Neural progenitor cell (in vitro differentiated cells): ENCODE data around the gene RGMB. TPM values are rescaled to one million over a fixed set of nuclear protein-coding genes. Genes with fewer than 3 reads are reported as not detected.
A peak's percentile ranks its signal among the peaks of the same experiment; 100 is the strongest.

ENCODE experiments used
- DNase-seq: peaks from one replicate; pipeline ENCODE4 v3.0.0-alpha.2; 2016; ENCODE audit warnings: low spot score
- H2AFZ ChIP-seq: fragments of 200-600 bp; sonication (generic); replicated peaks from 2 replicates; pipeline ENCODE4 v1.6.1; 2016; ENCODE audit warnings: antibody characterized with exemption
- H3F3A ChIP-seq: fragments of 200-600 bp; sonication (generic); 2 replicates; pipeline ENCODE4 v1.6.1; 2016; ENCODE audit warnings: antibody characterized with exemption, low read depth
- H3K27ac ChIP-seq: fragments of 200-600 bp; sonication (generic); 2 replicates; pipeline ENCODE4 v1.5.1; 2016; ENCODE audit warnings: mild to moderate bottlenecking
- H3K27me3 ChIP-seq: fragments of 200-600 bp; sonication (generic); 2 replicates; pipeline ENCODE4 v1.6.1; 2016; ENCODE audit warnings: mild to moderate bottlenecking, moderate library complexity
- H3K36me3 ChIP-seq: fragments of 200-600 bp; sonication (generic); 2 replicates; pipeline ENCODE4 v1.5.1; 2016
- H3K4me1 ChIP-seq: fragments of 200-600 bp; sonication (generic); 2 replicates; pipeline ENCODE4 v1.6.1; 2016; ENCODE audit warnings: mixed run types
- H3K4me2 ChIP-seq: fragments of 200-600 bp; sonication (generic); 2 replicates; pipeline ENCODE4 v1.6.1; 2016
- H3K4me3 ChIP-seq: fragments of 200-600 bp; sonication (generic); 2 replicates; pipeline ENCODE4 v1.5.1; 2016
- H3K79me2 ChIP-seq: fragments of 200-600 bp; sonication (generic); 2 replicates; pipeline ENCODE4 v1.6.1; 2016; ENCODE audit warnings: low read depth
- H3K9ac ChIP-seq: fragments of 200-600 bp; sonication (generic); 2 replicates; pipeline ENCODE4 v1.6.1; 2016
- H3K9me3 ChIP-seq: fragments of 200-600 bp; sonication (generic); 2 replicates; pipeline ENCODE4 v1.5.1; 2016; ENCODE audit warnings: low read depth
- H4K20me1 ChIP-seq: fragments of 200-600 bp; sonication (generic); 2 replicates; pipeline ENCODE4 v1.6.1; 2016; ENCODE audit warnings: low read depth
- H3K27ac Mint-ChIP-seq: 3 replicates; pipeline ENCODE4 v1.8.0; 2021; ENCODE audit warnings: mixed read lengths
- H3K27me3 Mint-ChIP-seq: 2 replicates; pipeline ENCODE4 v1.8.0; 2022; ENCODE audit warnings: low read depth, mild to moderate bottlenecking, inconsistent platforms, moderate library complexity, mixed read lengths; ENCODE audit not compliant: insufficient read depth
- H3K36me3 Mint-ChIP-seq: 3 replicates; pipeline ENCODE4 v1.8.0; 2021; ENCODE audit warnings: mixed read lengths
- H3K4me1 Mint-ChIP-seq: 3 replicates; pipeline ENCODE4 v1.8.0; 2021; ENCODE audit warnings: mixed read lengths
- H3K4me3 Mint-ChIP-seq: 3 replicates; pipeline ENCODE4 v1.8.0; 2021; ENCODE audit warnings: mild to moderate bottlenecking, moderate library complexity, mixed read lengths
- H3K9me3 Mint-ChIP-seq: 3 replicates; pipeline ENCODE4 v1.8.0; 2020; ENCODE audit warnings: mixed read lengths
- EZH2 ChIP-seq: fragments of 200-600 bp; sonication (generic); IDR thresholded peaks from 2 replicates; pipeline ENCODE4 v1.6.1; 2017; ENCODE audit warnings: antibody characterized with exemption, mild to moderate bottlenecking, moderate library complexity
- EZH2phosphoT487 ChIP-seq: fragments of 200-600 bp; sonication (generic); IDR thresholded peaks from 2 replicates; pipeline ENCODE4 v1.6.1; 2017; ENCODE audit warnings: antibody characterized with exemption
- total RNA-seq: library from RNA; depleted of rRNA; stranded (reverse); fragments of >200 nt; gene quantifications from 2 replicates; pipeline ENCODE4 v1.2.3, GENCODE V29; 2015; ENCODE audit warnings: low replicate concordance
- TF ChIP-seq, protein P1 (sequence below): fragments of 200-600 bp; sonication (generic); IDR thresholded peaks from 2 replicates; pipeline ENCODE4 v1.5.1; 2017; ENCODE audit warnings: antibody characterized with exemption, mild to moderate bottlenecking

RGMB gene
- total RNA-seq, 1 donor from 2014 or later, result 27.4 TPM

DNA sequence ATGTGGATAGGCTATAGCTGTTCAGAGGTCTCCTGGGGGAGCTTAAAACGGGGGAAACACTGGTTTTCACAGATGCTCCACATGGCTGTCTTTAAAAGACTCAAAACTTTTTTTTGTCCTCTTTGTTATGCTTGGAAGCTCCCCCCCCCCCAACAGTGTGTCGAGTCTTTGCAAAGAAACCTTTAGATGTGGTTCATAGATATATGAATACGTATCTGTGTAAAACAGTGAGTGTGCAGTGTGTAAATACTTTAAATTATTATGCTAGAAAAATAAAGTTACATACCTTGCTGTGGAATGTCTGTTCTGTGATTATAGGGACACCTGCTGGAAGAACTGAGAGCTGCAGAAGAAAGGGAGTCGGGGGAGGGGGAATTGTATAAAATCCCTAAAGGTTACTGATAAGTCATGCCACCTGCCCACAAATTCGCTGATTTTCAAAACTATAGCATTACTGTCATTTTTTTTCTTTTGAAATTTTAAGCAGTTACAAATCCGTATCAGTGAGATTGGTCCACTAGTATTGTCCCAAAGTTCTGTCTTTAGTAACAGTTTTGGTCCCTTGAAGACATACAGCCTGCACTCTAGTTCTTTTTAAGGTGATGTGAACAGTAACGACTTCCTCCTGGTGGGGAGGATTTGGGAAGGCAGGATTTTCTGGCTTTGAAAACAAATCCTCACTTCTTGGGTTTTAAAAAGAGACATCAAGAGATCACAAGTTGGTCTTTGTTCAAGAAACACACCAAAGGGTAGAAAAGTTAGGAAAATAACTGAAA lies 22.9 kb downstream of the RGMB start:
- peaks cover 17% of the 10 kb centered on the region for H3K4me1 Mint-ChIP-seq
- Histone ChIP-seq H3K27me3 (no peaks in the 10 kb centered on the region), H3K36me3 (peaks cover 6% of the 10 kb centered on the region), H3K4me2 (peak overlapping the region; percentile 53), H3K9me3 (no peaks in the 10 kb centered on the region), H3K27ac (peak overlapping the region; percentile 91), H3K79me2 (peaks cover 31% of the 10 kb centered on the region), H3K9ac (no peak overlapping the region), H4K20me1 (no peaks in the 10 kb centered on the region), H2AFZ (no peak overlapping the region), H3K4me3 (no peak overlapping the region), H3K4me1 (peaks cover 30% of the 10 kb centered on the region), H3F3A (peaks cover 31% of the 10 kb centered on the region)
- peaks cover 3% of the 10 kb centered on the region for H3K9me3 Mint-ChIP-seq
- H3K27me3 Mint-ChIP-seq, result peaks cover 6% of the 10 kb centered on the region
- H3K4me3 Mint-ChIP-seq, result no peak overlapping the region
- DNase-seq, result peak; percentile 68
- peaks cover 29% of the 10 kb centered on the region for H3K36me3 Mint-ChIP-seq
- peak overlapping the region; percentile 87 for H3K27ac Mint-ChIP-seq
- TF ChIP-seq, protein P1, sequence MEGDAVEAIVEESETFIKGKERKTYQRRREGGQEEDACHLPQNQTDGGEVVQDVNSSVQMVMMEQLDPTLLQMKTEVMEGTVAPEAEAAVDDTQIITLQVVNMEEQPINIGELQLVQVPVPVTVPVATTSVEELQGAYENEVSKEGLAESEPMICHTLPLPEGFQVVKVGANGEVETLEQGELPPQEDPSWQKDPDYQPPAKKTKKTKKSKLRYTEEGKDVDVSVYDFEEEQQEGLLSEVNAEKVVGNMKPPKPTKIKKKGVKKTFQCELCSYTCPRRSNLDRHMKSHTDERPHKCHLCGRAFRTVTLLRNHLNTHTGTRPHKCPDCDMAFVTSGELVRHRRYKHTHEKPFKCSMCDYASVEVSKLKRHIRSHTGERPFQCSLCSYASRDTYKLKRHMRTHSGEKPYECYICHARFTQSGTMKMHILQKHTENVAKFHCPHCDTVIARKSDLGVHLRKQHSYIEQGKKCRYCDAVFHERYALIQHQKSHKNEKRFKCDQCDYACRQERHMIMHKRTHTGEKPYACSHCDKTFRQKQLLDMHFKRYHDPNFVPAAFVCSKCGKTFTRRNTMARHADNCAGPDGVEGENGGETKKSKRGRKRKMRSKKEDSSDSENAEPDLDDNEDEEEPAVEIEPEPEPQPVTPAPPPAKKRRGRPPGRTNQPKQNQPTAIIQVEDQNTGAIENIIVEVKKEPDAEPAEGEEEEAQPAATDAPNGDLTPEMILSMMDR, result peak; percentile 82
- TF ChIP-seq EZH2phosphoT487, result no peak
- no peak for TF ChIP-seq EZH2

DNA sequence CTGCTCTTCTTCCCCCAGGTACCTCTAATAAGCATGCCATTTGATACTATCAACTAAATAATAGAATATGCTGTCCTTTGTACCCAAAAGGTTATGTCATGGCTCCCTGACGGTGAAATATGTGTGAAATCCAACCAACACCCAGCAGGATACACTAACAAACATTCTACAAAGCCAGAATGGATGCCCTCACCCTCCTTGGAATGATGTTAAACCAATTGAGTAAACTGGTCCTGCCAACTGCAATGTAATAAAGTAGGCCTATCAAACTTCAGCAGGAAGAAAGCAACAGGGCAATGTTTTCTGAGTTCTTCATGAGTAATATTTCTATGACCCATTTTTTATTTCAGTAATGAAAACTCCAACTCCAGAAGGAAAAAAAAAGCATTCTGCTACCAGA lies 24.9 kb downstream of the RGMB start:
- no peaks in the 10 kb centered on the region for H3K36me3 ChIP-seq
- H3K4me1 ChIP-seq, result peaks cover 27% of the 10 kb centered on the region
- no peaks in the 10 kb centered on the region for H3K9me3 ChIP-seq
- no peak for DNase-seq
- H3K27ac Mint-ChIP-seq, result no peak overlapping the region
- TF ChIP-seq, protein P1, result no peak
- TF ChIP-seq EZH2phosphoT487 (no peak), EZH2 (no peak)
- H3K4me2 ChIP-seq, result no peak overlapping the region
- H2AFZ ChIP-seq, result no peak overlapping the region
- peaks cover 1% of the 10 kb centered on the region for H3K9me3 Mint-ChIP-seq
- no peaks in the 10 kb centered on the region for H3K27me3 ChIP-seq
- no peak overlapping the region for H3K27ac ChIP-seq
- no peak overlapping the region for H3K4me3 ChIP-seq
- peaks cover 17% of the 10 kb centered on the region for H3K4me1 Mint-ChIP-seq
- H3K79me2 ChIP-seq, result peaks cover 11% of the 10 kb centered on the region
- H3K36me3 Mint-ChIP-seq, result peaks cover 15% of the 10 kb centered on the region
- peaks cover 31% of the 10 kb centered on the region for H3F3A ChIP-seq
- no peak overlapping the region for H3K9ac ChIP-seq
- peaks cover 6% of the 10 kb centered on the region for H3K27me3 Mint-ChIP-seq
- H4K20me1 ChIP-seq, result no peaks in the 10 kb centered on the region
- no peak overlapping the region for H3K4me3 Mint-ChIP-seq

DNA sequence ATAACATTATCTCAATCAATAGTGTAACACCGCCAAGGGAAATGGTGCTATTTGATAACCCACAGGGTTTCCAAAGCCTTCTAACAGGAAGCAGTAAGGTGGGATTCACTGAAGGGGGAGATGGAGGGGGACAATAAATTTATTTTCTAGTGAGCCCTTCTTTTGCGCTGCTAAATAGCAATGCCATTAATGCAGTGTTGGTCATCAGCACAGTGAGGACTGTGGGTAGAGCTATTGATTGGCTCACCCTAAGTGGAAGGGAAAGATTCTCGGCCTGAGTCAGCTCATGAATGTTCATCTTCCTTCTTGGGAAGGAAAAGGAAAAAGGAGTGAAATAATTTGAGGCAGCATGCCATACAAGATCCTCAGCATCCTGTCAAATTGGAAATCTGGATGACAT lies 25.4 kb downstream of the RGMB start:
- no peak for DNase-seq
- H4K20me1 ChIP-seq, result no peaks in the 10 kb centered on the region
- H3K79me2 ChIP-seq, result peaks cover 9% of the 10 kb centered on the region
- no peak overlapping the region for H3K4me3 ChIP-seq
- H3K27ac ChIP-seq, result no peak overlapping the region
- Mint-ChIP-seq H3K4me3 (no peak overlapping the region), H3K9me3 (no peaks in the 10 kb centered on the region), H3K4me1 (peaks cover 17% of the 10 kb centered on the region), H3K36me3 (peaks cover 12% of the 10 kb centered on the region), H3K27me3 (peaks cover 6% of the 10 kb centered on the region), H3K27ac (no peak overlapping the region)
- H3F3A ChIP-seq, result peaks cover 31% of the 10 kb centered on the region
- H3K36me3 ChIP-seq, result no peaks in the 10 kb centered on the region
- H3K9me3 ChIP-seq, result no peaks in the 10 kb centered on the region
- TF ChIP-seq EZH2phosphoT487 (no peak), EZH2 (no peak)
- TF ChIP-seq, protein P1, result no peak
- H3K9ac ChIP-seq, result no peak overlapping the region
- H3K27me3 ChIP-seq, result no peaks in the 10 kb centered on the region
- no peak overlapping the region for H2AFZ ChIP-seq
- peaks cover 27% of the 10 kb centered on the region for H3K4me1 ChIP-seq
- H3K4me2 ChIP-seq, result no peak overlapping the region
